Limb (tissue), 2 donors: ENCODE results near the gene SLAMF9.
A peak's percentile ranks its signal among the peaks of the same experiment; 100 is the strongest.
"Not testable (repeated sequence)": the region's sequence is repeated elsewhere in the genome, so short reads cannot be mapped to it uniquely, and the experiment has no call there.

Experiments used
- DNase-seq, 2 donors: peaks; one replicate each; pipeline ENCODE4 v3.0.0-alpha.2; 2016; ENCODE audit errors: extremely low spot score in 2 of 2

SLAMF9 gene

DNA sequence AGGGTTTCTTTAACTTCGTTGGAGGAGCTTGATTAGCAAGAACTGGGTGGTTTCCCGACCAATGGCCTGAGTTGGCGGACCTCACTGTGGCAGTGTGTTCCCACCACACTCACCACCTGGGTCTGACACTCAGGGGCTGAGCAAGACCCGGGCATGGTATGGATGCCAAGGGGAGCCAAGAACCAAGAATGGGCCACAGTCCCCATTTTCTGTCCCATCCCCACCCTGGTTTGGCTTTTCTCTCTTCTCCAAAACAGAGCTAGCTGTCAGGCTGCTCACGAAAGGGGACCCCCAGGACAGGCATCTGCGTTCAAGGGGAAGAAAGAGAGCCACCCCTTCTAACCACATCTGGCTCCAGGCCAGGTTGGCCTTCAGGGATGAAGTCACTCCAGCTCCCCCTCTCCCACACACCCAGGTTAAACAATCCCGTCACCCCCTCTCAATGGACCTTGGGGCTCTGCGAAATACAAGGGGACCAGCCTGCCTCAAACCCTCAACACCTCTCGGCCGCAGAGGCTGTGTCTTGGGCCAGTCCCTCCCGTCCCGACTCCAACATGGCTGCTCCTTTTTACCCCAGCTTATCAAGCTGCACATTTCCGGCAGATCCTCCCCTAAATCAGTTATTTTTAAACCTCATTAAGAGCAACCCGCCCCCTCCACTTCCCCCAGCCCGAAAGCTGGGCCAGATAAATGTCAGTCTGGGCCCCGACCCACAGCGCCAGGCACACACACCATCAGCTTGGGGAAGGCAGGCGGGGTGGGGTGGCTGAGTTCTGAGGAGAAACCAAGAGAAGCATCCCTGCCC is 32.1 kb downstream of the SLAMF9 start:
- no peak for DNase-seq

DNA sequence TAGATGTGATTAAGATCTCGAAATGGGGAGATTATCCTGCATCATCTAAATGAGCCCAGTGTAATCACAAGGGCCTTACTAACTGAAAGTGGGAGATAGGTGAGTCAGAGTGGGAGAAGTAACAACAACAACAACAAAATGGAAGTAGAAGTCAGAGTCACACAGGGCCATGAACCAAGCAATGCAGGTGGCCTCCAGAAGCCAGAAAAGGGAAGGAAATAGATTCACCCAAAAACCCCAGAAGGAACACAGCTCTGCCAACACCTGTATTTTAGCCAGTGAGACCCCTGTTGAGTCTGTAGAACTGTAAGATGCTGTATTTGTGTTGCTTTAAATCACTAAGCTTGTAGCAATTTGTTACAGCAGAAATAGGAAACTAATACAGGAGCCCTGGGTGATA is 32.8 kb downstream of the SLAMF9 start:
- DNase-seq: no peak

DNA sequence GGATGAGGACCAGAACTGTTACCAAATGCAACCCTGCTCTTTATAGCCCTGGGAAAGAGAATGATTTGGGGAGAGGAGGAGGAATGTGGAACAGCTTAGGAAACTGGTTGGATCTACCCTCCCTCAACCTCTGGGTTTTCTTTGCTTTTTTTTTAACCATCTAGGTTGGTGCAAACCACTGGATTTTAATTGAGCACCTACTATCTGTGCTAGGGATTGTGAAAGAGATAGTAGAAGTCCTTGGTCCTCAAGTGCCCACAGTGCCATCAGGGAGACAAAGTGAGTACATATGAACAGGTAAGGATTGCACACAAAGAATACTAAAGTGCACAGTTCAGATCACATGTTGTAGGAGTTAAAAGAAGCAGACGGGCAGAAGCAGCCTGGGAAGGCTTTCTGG is 33.4 kb downstream of the SLAMF9 start:
- no peak for DNase-seq

DNA sequence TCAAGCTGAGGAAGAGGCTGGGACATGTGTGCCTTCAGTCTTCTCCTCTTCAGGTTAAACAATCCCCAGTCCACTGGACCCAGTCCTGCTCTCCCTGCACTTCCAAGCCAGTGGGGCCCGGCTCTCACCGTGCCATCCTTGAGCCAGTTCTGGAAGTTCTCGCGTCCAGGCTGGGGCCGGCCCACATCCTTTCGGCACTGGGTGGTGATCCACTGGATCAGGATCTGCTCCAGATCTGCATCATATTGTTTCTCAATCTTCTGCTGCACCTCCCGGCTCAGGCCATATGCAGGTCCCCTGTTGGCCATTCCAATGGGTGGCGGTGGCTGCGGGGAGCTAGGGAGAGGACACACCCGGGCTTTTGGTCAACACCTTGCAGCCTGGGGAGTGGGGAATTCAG is 33.8 kb downstream of the SLAMF9 start:
- no peak for DNase-seq

DNA sequence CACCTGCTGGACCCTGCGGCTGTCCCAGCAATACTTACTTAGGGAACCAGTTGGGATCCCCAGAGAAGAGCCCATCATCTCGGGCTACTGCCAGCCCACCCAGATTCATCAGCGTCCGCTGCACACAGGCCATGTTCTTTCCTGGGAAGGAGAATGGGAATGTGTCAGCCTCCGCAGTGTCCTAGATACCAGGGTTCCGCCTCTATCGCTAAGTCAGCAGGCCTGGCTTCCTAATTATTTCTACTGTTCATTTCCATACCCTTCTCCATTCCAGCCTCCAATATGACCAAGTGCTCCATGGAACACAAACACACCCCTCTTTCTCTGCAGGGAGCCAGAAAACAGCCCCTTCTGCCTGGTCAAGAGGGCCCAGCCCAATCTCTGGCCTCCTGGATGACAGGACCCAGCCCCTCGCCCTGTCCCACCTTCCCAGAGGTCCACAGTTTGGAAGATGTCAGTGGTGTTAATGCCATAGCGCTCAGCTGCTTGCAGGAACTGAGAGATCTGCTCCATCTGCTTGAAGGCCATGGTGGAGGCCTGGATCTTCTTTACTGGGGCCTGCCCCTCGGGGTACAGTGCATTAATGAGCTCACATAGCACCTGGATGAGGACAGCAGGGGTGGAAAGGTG is 34.7 kb downstream of the SLAMF9 start:
- no peak for DNase-seq

DNA sequence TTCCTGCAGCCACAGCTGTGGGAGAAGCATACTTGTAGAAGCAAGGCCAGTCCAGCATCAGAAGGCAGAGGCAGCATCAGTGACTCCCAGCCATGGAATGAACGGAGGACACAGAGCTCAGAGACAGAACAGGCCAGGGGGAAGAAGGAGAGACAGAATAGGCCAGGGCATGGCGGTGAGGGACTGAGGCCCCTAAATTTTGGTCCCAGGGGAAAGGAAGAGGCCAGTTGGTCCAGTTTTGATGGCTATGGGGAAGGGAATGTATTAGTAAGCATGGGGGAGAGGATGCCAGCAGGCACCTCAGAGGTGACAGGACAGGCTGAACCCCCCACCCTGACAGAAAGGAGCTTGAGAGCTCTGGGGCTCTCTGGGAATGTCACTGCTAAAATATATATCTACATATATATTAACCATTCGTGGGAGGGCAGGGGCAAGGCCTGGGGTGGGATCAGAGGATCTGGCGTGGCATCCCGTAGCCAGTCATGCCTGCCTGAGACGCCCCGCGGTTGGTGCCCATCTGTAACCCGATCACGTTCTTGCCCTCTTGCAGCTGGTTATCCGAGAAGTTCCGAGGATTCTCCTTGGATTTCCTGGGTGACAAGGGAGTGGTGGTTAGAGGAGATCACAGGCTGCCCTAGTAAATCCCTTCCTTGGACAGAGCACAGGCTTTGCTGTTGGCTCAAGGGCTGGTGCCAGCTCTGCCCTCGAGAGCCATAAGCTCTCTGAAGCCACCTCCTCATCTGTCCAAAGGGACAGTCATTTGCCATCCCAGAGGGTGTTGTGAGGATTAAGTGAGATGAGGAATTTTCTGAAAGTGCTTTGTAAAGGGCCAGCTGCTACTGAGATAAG is 35.5 kb downstream of the SLAMF9 start:
- DNase-seq: no peak

DNA sequence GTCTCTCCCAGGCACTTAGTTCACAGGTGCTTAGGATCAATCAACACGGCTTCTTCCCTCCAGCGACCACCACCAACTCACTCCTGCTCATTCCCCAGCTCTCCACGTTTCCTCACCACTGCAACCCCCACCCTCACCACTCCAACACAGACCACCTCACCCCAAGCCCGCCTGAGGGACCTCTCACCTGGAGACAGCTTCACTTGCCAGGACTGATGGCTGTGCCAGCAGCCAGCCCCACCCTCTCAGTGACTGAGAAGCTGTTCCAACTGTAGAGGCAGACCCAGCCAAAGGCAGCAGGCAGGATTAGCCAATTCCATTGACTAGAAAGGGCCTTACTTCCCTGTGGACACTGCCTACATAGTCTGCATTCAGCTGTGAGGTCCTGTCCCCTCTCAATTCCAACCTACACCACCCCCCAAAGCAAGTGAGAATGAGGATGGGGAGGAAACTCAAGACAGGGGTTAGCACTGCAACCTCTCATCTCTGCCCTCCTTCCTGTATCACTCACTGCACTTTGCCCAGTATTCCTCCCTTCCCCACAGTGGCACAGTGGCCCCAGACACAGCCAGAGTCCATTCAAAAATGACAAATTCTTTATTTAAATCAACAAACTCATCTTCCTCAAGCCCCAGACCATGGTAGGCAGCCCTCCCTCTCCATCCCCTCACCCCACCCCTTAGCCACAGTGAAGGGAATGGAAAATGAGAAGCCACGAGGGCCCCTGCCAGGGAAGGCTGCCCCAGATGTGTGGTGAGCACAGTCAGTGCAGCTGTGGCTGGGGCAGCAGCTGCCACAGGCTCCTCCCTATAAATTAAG is 36.3 kb downstream of the SLAMF9 start:
- no peak for DNase-seq

DNA sequence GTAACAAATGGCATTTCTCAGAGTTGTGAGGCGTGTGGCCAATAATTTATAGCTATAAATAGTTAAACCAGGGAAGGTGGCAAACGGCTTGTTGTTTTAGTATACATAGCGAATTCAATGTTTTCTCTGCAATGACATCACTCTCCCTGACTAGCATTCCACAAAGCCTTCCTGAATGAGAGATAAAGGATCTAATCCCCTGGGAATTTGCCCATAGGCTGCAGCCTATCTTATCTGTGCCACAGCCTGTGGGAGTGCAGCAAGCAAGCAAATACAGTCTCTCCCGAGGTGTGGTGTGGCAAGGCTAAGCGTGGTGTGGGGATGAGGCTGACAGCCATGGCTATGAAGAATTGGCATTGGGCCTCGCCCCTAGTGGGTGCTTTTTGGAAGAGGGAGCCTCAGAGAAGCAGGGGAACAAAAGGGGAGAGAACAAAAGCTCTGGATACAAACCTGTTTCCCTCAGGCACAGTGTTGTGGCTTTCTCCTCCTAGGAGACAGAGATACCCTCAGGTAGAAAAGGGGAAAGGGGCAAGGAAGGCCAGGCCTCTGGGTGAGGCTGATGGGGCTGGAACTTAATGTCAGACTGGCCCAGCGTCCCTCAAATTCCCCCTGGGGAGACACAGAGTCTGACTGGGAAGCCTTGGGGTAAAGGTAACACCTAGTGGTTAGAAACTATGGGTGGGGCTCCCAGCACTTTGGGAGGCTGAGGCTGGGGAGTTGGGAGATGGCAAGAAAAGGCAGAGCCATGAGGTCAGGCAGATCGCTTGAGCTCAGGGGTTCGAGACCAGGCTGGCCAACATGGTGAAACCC is 37.6 kb downstream of the SLAMF9 start:
- DNase-seq: peak in 1 of 2 donors; percentile 54

DNA sequence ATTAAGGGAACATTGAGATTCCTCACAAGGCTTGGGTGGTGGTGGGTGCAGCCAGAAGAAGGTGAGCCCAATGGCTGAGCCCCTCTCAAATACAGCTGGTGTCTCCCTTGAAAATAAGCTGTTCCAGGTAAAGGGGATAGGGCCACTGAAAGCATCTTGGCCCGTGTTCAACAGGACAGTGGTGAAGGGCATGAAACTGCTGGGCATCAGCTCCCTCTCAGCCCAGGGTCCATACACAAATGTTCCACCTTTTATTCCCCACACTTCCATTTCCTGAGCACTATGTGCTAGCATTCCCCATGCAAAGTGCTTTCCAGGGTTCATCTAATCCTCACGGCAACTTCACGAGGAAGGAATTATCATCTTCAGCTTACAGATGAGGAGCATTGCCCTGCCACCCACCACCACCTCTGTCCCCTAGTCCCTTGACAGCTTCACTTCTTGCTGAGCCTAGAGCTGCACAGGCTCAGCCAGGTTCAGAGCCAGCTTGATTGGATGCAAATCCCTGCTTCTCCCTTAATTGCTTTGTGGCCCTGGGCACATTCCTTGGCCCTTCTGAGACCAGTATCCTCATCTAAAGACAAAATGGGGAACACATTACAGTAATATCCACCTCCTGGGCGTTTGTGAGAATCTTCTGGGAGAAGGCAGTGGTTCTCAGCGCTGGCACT is 38.3 kb downstream of the SLAMF9 start:
- no peak for DNase-seq

DNA sequence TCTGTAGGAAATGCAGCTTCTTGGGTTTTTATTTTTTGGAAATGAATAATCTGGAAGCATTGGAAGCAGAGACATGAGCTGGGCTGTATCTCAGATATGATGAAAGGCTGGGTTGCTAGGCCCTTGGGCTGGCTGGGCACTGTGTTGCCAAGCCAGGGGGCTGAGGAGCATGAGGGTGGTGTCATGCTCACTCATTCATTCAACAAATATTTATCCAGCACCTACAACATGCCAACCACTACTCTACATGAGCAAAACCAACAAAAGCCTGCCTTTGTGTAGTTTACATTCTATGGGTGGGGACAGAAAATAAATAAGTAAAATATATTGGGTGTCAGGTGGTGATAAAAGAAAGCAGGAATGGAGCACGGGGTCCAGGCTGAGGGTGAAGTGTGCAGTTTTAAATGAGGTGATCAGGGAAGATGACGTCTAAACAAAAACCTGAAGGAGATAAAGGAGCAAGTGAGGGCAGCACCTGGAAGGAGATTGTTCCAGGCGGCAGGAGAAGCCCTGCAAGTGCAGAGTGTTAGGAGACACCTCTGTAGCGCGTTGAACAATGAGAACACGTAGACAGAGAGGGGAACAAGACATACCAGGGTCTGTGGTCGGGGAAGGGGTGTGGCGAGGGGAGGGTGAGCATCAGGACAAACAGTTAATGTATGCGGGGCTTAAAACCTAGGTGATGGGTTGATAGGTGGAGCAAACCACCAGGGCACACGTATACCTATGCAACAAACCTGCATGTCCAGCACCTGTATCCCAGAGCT is 39.6 kb downstream of the SLAMF9 start:
- DNase-seq: no peak

DNA sequence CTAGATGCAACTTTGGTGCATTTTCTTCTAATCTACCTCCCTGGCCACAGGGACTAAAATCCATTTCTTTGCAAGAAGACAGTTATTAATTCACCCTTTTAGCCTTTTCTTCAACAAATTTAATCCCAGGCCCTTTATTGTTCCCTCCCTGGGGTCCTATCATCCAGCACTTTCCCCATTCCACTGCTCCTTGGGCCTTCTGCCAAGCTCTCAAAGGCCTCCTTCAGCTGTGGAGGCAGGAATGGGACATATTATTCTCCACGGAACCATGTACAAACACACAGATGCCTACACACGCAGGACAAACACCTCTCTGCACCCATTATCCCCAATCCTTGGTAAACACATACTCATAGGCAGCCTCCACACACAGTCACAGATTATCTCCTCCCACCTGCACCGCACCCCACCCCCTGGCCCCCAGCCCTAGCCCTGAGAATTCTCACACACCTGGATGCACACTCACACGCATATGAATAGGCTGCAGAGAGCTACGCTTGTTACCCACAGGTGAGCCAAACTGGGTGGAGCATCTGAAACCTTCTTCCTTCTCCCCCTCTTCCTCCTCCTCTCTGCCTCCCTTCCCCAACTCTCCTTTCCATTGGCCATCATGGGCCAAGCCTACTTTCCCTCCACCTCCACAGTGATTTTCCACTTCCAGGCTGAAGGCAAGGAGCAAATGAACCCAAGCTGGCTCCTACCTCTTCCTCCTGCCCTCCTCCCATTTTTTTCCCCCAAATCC is 40.4 kb downstream of the SLAMF9 start:
- no peak for DNase-seq

DNA sequence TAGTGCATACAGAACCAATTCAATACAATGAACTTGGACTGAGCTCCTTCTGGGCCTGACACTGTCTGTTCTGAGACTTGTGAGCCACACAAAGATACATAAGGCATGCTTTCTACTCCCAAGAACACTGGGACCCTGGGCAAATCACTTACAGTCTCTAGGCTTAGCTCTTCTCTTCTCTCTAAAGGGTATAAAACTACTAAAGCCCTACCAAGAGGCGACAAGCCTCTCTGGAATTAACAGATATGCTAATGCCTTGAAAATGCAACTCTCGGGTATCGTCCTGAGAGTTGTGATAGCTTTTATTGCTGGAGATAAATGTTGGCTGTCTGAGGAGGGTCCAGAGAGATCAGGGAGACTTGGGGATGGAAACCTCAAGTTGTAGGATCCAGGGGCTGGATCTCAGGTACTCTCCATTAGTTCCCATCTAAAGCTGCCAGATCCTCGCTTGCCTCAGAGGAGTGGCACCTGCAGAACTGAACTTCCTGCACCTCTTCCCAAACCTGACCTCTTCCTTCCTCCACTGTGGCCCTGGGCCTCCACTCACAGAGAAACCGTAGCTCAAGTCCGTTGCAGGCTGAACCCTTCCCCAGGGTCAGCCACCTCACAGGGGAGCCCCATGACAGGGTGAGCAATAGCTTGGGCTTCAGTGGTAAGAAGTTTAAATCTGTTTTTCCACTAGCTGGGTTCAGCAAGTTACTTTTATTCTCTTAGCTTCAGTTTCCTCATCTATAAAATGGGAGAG is 42.5 kb downstream of the SLAMF9 start:
- DNase-seq: no peak

DNA sequence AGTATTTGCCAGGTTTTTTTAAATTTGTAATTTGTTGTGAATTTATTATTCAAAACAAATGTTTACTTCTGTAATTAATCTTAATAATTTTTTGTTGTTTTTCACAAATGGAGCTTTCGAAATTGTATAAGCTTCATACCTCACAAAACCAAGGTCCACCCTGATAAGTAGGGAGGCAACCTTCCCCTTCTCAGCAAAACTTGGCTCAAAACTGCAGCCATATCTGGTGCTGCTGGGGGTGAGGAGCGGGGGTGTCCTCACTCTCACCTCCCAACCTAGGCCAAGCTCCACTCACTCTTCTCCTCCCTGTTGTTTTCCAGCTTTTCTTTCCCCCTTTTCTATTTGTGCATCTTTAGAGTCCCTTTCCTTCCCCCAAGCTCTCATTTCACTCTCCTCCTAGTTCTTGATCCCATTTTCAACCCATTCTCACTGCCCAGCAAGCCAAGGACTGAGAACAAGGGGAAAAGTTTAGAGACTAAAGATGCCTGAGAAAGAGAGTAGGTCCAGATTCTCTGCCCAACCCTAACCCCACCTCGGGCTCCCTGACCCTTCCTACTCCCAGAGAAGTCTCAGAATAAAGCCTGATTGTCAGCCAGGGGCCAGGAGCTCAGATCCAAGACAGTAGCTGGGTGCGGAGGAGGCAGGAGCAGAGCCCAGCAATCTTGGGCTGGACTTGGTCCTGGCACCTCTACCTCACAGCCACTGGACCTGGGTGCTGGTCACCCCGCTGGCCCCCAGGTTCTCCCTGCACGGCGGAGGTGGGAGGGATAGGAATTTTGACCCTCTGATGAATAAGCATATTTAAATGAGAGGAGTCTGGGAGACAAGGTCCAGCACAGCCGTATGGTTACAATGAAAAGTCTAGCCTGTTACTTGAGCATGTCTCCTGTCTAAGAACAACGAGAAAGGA is 45.8 kb downstream of the SLAMF9 start:
- DNase-seq: no peak

DNA sequence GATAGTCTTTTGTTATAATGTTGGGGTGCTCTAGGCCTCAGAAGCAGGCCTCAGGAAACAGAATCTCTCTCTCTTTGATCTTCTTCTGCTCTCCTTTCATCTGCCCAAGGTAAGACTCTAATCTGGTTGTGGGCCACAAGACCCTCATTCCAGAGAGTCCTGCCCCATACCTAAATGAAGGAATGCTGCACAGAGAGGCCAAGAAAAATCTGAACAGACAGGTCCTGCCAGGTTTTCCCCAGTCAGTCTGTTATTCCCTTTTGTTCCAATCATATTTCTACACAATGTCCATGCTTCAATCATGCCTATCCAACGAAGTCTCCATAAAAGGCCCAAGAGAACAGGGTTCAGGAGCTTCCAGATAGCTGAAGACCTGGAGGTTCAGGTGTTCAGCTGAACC is 47.1 kb downstream of the SLAMF9 start:
- DNase-seq: no peak

DNA sequence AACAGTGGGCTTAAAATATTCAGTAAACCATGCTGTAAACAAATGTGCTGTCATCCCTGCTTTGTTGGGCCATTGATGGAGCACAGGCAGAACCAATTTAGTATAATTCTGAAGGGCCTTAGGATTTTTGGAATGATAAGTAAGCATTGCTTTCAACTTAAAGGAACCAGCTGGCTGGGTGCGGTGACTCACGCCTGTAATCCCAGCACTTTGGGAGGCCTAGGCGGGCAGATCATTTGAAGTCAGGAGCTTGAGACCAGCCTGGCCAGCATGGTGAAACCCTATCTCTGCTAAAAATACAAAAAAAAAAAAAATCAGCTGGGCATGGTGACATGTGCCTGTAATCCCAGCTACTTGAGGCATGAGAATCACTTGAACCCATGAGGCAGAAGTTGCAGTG is 50.0 kb downstream of the SLAMF9 start:
- not testable (repeated sequence) for DNase-seq

DNA sequence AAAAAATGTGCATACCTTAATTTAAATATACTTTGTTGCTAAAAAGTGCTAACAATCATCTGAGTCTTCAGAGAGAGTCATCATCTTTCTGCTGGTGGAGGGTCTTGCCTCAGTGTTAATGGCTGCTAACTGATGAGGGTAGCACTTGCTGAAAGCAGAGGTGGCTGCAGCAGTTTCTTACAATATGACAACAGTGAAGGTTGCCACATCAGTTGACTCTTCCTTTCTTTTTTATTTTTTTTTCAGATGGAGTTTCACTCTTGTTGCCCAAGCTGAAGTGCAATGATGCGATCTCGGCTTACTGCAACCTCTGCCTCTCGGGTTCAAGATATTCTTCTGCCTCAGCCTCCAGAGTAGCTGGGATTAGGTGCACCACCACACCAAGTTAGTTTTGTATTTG is 51.5 kb downstream of the SLAMF9 start:
- DNase-seq: no peak
